Thyroid gland (tissue), 4 donors: ENCODE results near the gene CPA1. TPM values are rescaled to one million over a fixed set of nuclear protein-coding genes. Genes with fewer than 3 reads are reported as not detected.
A peak's percentile ranks its signal among the peaks of the same experiment; 100 is the strongest.

Source experiments
- DNase-seq, 2 donors: peaks; one replicate each; pipeline ENCODE4 v3.0.0-alpha.2; 2019
- H3K27ac ChIP-seq, 3 donors: fragments of 200-600 bp; sonication (generic); 1 replicate in 2 of 3; 2 replicates in 1 of 3; pipeline ENCODE4 v1.5.1; 2016 to 2019; ENCODE audit warnings: mild to moderate bottlenecking in 1 of 3, moderate library complexity in 1 of 3
- H3K27me3 ChIP-seq: fragments of 200-600 bp; sonication (generic); one replicate; pipeline ENCODE4 v1.5.1; 2019
- H3K36me3 ChIP-seq, 2 donors: fragments of 200-600 bp; sonication (generic); one replicate each; pipeline ENCODE4 v1.5.1; 2016 to 2019
- H3K4me1 ChIP-seq, 2 donors: fragments of 200-600 bp; sonication (generic); one replicate each; pipeline ENCODE4 v1.5.1; 2017 to 2019
- H3K4me3 ChIP-seq, 3 donors: fragments of 200-600 bp; sonication (generic); replicated peaks in 1 of 3; 1 replicate in 2 of 3; 2 replicates in 1 of 3; pipeline ENCODE4 v1.5.1; 2016; ENCODE audit warnings: mild to moderate bottlenecking in 1 of 3
- H3K9me3 ChIP-seq: fragments of 200-600 bp; sonication (generic); one replicate; pipeline ENCODE4 v1.5.1; 2017
- CTCF ChIP-seq, 6 experiments: fragments of 200-600 bp in 3 of 6; fragments of 450-650 bp in 3 of 6; sonication (generic) in 3 of 6; IDR thresholded peaks; one replicate each; pipeline ENCODE4 v1.5.1; 2016 to 2019; ENCODE audit warnings: antibody characterized with exemption in 6 of 6, mild to moderate bottlenecking in 2 of 6, inconsistent platforms in 1 of 6, moderate library complexity in 1 of 6
- POLR2A ChIP-seq, 2 donors: fragments of 450-650 bp; IDR thresholded peaks; one replicate each; pipeline ENCODE4 v1.6.1; 2017; ENCODE audit warnings: antibody characterized with exemption in 2 of 2, mild to moderate bottlenecking in 2 of 2, moderate library complexity in 1 of 2
- WGBS, 2 donors: methylation state at CpG; one replicate each; pipeline ENCODE4 v1.1.5; 2017; 5-methylcytosine and 5-hydroxymethylcytosine counted together
- intact Hi-C: fragments of 100-400 bp; cut with DNase I; formaldehyde crosslinking; loops from one replicate; pipeline ENCODE4 v1.15.1; 2023
- total RNA-seq, 4 donors: library from RNA; depleted of rRNA; stranded (reverse); fragments of >200 nt; gene quantifications; one replicate each; pipeline ENCODE4 v1.2.3, GENCODE V29; 2016

Gene CPA1
- total RNA-seq, 4 donors from 2014 or later: 1.3 TPM; not detected in 3

- no peaks in the 10 kb centered on the region for H3K27me3 ChIP-seq
- H3K27ac ChIP-seq: no peak overlapping the region
- no peaks in the 10 kb centered on the region for H3K36me3 ChIP-seq
- intact Hi-C loops: no loop called here
- TF ChIP-seq CTCF (IDR thresholded peaks at IDR 0.05) (no peak), POLR2A (IDR thresholded peaks at IDR 0.05) (no peak)
- H3K4me1 ChIP-seq: no peaks in the 10 kb centered on the region
- no peaks in the 10 kb centered on the region for H3K9me3 ChIP-seq
- 90 to 93% methylated on average over 4 of the region's 5 CpGs for WGBS, 2 donors
- H3K4me3 ChIP-seq: no peak overlapping the region
- DNase-seq: no peak
These were observed 34.6 kb upstream of the CPA1 start for GRCh38 chr7:130345725-130346124.

- no peak for DNase-seq
- no peak for TF ChIP-seq CTCF (IDR thresholded peaks at IDR 0.05)
- no peak for TF ChIP-seq POLR2A (IDR thresholded peaks at IDR 0.05)
- Histone ChIP-seq H3K27me3 (no peaks in the 10 kb centered on the region), H3K4me1 (no peaks in the 10 kb centered on the region), H3K36me3 (no peaks in the 10 kb centered on the region), H3K4me3 (no peak overlapping the region), H3K27ac (no peak overlapping the region), H3K9me3 (no peaks in the 10 kb centered on the region)
- WGBS, 2 donors: 87 to 89% methylated on average over 5 to 10 of the region's 10 CpGs
- intact Hi-C loops: no loop called here
These were observed 34.0 kb upstream of the CPA1 start for GRCh38 chr7:130346177-130346905.

GRCh38 chr7:130346941-130347340, 33.4 kb upstream of the CPA1 start:
- Histone ChIP-seq H3K4me1 (no peaks in the 10 kb centered on the region), H3K36me3 (no peaks in the 10 kb centered on the region), H3K27ac (no peak overlapping the region), H3K4me3 (no peak overlapping the region), H3K27me3 (no peaks in the 10 kb centered on the region), H3K9me3 (no peaks in the 10 kb centered on the region)
- TF ChIP-seq CTCF (IDR thresholded peaks at IDR 0.05): no peak
- TF ChIP-seq POLR2A (IDR thresholded peaks at IDR 0.05): no peak
- WGBS, 2 donors: 77 to 88% methylated on average over 10 to 12 of the region's 12 CpGs
- no peak for DNase-seq
- intact Hi-C loops: no loop called here

- Histone ChIP-seq H3K4me3 (no peak overlapping the region), H3K27ac (peak overlapping the region in 2 of 3 donors; percentile 19 to 50), H3K36me3 (no peaks in the 10 kb centered on the region), H3K4me1 (peaks cover 5% of the 10 kb centered on the region in 2 donors), H3K9me3 (no peaks in the 10 kb centered on the region), H3K27me3 (no peaks in the 10 kb centered on the region)
- intact Hi-C loops: no loop called here
- no peak for TF ChIP-seq CTCF (IDR thresholded peaks at IDR 0.05)
- no peak for TF ChIP-seq POLR2A (IDR thresholded peaks at IDR 0.05)
- WGBS, 2 donors: 77 to 80% methylated on average over 16 of the region's 16 CpGs
- no peak for DNase-seq
These were observed 30.1 kb upstream of the CPA1 start for GRCh38 chr7:130349911-130350782.
